VCaP (cell line): ENCODE results near the gene OLIG1.

ENCODE experiments used
- H3K27ac ChIP-seq: fragments of 450-650 bp; 2 replicates; pipeline ENCODE4 v1.5.1; 2017
- TF ChIP-seq, protein P1 (sequence below): fragments of 450-650 bp; conservative IDR thresholded peaks from 2 replicates; pipeline ENCODE4 v1.5.1; 2017; ENCODE audit warnings: mild to moderate bottlenecking, moderate library complexity

OLIG1 gene

DNA sequence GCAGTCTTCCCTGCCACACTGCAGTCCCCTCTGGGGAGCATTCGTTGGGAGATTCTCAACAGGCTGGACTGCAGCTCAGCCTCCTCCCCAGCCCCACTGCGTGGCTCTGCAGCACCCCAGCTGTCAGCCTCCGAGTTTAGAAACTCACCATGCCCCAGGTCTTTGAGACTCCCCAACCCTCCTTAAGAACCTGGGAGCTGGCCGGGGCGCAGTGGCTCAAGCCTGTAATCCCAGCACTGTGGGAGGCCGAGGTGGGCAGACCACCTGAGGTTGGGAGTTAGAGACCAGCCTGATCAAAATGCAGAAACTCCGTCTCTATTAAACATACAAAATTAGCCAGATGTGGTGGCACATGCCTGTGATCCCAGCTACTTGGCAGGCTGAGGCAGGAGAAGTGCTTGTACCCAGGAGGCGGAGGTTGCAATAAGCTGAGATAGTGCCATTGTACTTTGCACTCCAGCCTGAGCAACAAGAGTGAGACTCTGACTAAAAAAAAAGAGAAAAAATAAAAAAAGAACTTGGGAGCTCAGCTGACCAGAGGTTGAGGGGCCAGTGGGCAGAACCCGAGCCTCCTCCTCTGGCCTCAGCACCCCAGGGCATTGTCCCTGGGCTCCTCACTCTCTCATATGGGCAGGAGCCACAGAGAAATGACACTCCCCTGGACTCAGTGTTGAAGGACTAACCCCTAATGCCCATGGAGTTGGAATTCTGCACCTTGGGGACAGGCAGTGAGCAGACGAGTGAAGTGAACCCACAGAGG is 38.6 kb upstream of the OLIG1 start:
- H3K27ac ChIP-seq = no peak overlapping the region
- TF ChIP-seq, protein P1, sequence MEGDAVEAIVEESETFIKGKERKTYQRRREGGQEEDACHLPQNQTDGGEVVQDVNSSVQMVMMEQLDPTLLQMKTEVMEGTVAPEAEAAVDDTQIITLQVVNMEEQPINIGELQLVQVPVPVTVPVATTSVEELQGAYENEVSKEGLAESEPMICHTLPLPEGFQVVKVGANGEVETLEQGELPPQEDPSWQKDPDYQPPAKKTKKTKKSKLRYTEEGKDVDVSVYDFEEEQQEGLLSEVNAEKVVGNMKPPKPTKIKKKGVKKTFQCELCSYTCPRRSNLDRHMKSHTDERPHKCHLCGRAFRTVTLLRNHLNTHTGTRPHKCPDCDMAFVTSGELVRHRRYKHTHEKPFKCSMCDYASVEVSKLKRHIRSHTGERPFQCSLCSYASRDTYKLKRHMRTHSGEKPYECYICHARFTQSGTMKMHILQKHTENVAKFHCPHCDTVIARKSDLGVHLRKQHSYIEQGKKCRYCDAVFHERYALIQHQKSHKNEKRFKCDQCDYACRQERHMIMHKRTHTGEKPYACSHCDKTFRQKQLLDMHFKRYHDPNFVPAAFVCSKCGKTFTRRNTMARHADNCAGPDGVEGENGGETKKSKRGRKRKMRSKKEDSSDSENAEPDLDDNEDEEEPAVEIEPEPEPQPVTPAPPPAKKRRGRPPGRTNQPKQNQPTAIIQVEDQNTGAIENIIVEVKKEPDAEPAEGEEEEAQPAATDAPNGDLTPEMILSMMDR = no peak

DNA sequence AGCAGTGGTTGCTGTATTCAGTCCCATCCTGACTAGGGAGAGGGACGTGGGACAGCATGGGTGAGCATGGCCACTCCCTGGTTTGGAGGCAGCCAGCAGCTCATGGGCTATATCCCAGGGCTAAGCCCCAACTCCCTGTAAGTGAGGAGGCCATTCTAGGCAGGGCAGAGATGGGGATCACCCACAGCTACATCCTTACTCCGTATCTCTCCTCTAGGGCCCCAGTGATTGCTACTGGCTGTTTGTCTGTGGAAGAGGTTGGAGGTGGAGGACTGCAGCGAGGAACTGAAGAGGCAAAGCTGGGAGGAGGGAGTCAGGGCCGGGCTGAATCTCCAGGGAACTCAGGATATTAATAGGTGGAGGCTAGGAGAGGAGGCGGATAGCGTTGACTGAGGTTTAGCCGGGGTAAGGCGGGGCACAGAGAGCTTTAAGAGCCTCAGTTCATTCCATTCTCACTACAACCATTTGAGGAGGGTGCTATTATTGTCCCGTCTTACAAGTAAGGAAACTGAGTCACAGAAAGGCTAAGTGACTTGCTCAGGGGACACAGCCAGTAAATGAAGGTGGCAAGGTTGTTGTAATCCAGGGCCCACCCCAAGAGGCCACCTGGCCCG is 37.4 kb upstream of the OLIG1 start:
- no peak overlapping the region for H3K27ac ChIP-seq
- TF ChIP-seq, protein P1 = no peak

DNA sequence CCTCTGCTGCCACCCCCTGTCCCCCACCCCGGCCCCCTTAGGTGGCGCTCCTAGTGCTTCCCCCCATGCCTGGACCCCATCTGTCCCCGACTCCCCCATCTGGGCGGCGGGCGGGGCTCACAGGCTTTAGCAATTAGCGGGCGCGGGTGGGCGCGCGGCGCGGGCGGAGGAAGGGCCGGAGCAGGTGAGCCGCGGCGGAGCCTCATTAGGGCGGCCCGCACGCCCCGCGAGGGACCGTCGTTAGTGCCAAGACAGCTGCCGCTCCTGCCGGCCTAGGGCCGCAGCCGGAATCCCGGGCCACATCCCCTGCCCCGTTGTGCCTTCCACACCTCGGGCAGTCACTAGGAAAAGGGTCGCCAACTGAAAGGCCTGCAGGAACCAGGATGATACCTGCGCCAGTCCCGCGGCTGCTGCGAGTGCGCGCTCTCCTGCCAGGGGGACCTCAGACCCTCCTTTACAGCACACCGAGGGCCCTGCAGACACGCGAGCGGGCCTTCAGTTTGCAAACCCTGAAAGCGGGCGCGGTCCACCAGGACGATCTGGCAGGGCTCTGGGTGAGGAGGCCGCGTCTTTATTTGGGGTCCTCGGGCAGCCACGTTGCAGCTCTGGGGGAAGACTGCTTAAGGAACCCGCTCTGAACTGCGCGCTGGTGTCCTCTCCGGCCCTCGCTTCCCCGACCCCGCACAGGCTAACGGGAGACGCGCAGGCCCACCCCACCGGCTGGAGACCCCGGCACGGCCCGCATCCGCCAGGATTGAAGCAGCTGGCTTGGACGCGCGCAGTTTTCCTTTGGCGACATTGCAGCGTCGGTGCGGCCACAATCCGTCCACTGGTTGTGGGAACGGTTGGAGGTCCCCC is 36.6 kb upstream of the OLIG1 start:
- TF ChIP-seq, protein P1 = no peak
- H3K27ac ChIP-seq = no peak overlapping the region

DNA sequence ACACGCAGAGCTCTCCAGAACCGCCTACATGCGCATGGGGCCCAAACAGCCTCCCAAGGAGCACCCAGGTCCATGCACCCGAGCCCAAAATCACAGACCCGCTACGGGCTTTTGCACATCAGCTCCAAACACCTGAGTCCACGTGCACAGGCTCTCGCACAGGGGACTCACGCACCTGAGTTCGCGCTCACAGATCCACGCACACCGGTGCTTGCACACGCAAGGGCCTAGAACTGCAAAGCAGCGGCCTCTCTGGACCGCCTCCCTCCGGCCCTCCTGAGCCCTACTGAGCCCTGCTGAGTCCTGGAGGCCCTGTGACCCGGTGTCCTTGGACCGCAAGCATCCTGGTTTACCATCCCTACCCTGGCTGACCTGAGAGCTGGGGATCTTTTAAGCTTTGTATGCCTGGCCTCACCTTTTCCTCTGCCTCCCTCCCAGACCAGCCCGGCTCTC is 36.0 kb upstream of the OLIG1 start:
- no peak overlapping the region for H3K27ac ChIP-seq

DNA sequence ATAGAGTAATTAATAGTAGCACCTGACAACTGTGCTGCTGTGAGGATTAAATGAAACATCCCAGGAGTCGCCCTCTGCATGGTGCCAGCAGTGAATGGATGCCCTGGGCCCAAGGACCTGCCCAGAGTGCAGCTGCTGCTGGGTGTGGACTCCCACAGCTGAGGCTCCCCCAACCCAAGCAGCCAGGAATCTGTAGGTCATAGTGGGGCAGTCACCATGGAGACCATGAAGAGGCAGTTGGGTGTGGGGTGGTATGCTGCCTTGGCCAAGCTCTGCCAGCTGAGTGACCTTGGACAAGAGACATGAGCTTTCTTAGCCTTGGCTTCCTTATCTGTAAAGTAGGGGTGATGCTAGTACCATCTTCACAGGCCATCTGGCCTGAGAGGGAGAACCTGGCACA is 34.8 kb upstream of the OLIG1 start:
- TF ChIP-seq, protein P1 = no peak
- no peak overlapping the region for H3K27ac ChIP-seq

More for the DNA sequence above, 36.0 kb upstream of the OLIG1 start:
- TF ChIP-seq, protein P1 = no peak

DNA sequence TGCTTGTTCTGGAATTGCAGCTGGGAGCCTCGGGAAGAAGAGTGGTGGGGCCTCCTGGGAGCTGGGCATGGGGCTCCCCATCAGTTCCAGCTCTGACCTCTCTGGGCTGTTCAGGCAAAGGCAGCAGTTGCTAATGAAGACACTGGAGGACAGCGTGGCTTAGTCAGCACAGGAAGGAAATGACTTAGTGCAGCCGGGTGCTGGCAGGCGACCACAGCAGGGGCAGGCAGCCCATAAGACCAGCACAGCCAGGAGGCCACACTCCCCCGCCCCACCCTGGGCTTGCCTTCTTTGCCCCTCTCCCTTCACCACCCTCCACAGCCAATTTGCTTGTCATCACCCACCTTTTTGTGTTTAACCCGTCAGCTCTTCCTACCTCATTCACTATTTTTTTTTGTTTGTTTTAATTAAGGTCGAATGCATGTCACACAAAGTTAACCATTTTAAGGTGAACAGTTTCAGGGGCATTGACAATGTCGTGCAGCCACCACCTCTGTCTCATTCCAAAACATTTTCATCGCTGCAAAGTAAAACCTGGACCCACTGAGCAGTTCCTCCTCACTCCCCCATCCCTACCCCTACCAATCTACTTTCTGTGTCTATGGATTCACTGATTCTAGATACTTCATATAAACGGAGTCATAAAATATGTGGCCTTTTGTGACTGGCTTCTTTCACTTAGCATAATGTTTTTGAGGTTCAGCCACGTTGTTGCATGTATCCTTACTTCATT is 33.3 kb upstream of the OLIG1 start:
- no peak overlapping the region; the same call in 1 of the 2 replicates for H3K27ac ChIP-seq
- TF ChIP-seq, protein P1 = no peak
